ENCODE results near the gene USP40.

GRCh38 chr2:233463586-233463985 lies 103.0 kb downstream of the USP40 start:
- TF ChIP-seq CTCF (IDR thresholded peaks at IDR 0.05): no peak
- no peak for TF ChIP-seq POLR2A (IDR thresholded peaks at IDR 0.05)

Data from testis (tissue), 2 donors.